ENCODE data around the gene DIAPH2.

GRCh38 chrX:97594646-97595224 lies 910.1 kb downstream of the DIAPH2 start:
- TF ChIP-seq RAD21 (IDR thresholded peaks at IDR 0.05; ENCODE audit: low read depth) (no peak), FOSL1 (IDR thresholded peaks at IDR 0.05; ENCODE audit: low read depth) (no peak), CTCF (IDR thresholded peaks at IDR 0.05 in 2 of 3, conservative IDR thresholded peaks at IDR 0.05 in 1 of 3; ENCODE audit: borderline replicate concordance in 1 of 3, insufficient read depth in 1 of 3, low read depth in 2 of 3, low read length in 2 of 3) (no peak), MAX (IDR thresholded peaks at IDR 0.05) (no peak), SP1 (IDR thresholded peaks at IDR 0.05; ENCODE audit: low read depth) (no peak), JUND (IDR thresholded peaks at IDR 0.05) (no peak)

All from HCT116 (cell line).